ENCODE measurements around the gene AP1AR.

AP1AR gene

DNA sequence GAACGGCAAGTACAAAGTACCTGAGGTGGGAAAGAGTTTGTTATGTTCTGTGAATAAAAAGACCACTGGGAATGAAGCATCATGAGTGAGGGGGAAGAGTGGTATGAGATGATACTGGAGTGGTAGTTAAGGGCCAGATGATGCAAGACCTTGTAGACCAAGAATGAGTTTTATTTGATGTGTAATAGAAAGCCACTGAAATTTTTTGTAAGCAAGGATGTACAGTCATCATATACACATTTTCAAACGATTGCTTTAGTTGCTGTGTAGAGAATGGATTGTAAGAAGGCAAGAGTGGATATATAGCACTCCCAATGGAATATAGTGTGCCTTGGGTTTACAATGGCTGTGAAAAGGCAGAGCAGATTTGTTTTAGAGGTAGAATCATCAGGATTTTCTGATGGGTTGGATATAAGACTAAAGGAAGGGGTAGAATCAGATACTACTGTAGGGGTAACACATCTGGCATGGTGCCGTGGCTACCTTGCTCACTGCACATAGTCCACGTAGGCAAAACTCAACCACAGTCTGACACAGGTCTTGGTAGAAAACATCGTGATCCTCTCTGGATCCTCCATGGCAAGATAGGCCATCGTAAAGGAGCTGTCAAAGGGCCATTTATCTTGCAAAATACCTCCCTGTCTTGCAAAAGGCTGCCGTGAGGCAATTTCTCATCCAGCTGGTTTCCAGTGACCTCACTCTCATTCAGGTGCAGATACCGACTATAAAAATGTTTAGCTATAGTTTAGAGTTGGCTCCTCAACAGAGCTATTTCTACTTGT, 39.2 kb downstream of the AP1AR start:
- DNase-seq (ENCODE audit: low read depth) = no peak
- TF ChIP-seq, protein P1, sequence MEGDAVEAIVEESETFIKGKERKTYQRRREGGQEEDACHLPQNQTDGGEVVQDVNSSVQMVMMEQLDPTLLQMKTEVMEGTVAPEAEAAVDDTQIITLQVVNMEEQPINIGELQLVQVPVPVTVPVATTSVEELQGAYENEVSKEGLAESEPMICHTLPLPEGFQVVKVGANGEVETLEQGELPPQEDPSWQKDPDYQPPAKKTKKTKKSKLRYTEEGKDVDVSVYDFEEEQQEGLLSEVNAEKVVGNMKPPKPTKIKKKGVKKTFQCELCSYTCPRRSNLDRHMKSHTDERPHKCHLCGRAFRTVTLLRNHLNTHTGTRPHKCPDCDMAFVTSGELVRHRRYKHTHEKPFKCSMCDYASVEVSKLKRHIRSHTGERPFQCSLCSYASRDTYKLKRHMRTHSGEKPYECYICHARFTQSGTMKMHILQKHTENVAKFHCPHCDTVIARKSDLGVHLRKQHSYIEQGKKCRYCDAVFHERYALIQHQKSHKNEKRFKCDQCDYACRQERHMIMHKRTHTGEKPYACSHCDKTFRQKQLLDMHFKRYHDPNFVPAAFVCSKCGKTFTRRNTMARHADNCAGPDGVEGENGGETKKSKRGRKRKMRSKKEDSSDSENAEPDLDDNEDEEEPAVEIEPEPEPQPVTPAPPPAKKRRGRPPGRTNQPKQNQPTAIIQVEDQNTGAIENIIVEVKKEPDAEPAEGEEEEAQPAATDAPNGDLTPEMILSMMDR (IDR thresholded peaks at IDR 0.05; ENCODE audit: control insufficient read depth, extremely low read depth, insufficient read depth) = no peak
- no peak overlapping the region for H3K4me3 ChIP-seq (ENCODE audit: low read depth, low read length)

DNA sequence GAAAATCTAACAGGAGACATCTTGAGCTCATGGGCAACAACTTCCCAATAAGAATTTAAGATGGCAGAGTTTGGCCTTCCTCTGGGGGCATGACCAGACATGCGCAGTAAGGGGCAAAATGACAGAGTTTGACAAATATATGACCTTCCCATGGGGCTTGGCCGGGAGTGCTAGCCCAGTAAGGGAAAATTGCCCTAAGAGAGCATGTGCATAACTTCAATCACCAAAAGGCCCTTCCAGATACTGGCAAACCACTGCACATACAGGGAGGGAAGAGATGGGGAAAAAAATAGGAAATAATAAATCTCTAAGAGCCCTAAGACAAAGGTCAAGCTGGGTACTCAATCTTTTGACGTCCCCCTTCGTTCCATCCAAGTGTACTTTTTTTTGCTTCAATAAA, 40.7 kb downstream of the AP1AR start:
- H3K4me3 ChIP-seq (ENCODE audit: low read depth, low read length) = no peak overlapping the region
- DNase-seq (ENCODE audit: low read depth) = no peak
- TF ChIP-seq, protein P1 (IDR thresholded peaks at IDR 0.05; ENCODE audit: control insufficient read depth, extremely low read depth, insufficient read depth) = no peak

DNA sequence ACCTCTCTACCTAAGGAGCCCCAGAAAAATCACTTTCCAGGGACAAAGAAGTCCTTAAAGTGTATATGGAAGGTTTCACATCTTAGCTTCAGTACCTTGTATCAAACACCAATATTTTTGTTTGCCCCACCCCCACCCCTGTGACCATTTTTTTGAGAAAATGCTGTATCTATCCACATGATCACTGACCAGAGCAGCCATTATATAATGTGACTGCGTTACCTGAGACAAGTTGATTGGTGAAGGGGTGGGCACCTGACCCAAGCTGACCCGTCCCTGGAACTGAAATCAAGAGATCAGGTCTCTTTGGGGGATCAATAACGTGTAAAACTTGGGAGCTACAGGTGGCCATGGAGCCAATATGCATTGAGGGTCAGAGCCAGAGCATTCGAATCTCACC, 43.4 kb downstream of the AP1AR start:
- no peak overlapping the region for H3K4me3 ChIP-seq (ENCODE audit: low read depth, low read length)
- TF ChIP-seq, protein P1 (IDR thresholded peaks at IDR 0.05; ENCODE audit: control insufficient read depth, extremely low read depth, insufficient read depth) = no peak
- DNase-seq (ENCODE audit: low read depth) = no peak

DNA sequence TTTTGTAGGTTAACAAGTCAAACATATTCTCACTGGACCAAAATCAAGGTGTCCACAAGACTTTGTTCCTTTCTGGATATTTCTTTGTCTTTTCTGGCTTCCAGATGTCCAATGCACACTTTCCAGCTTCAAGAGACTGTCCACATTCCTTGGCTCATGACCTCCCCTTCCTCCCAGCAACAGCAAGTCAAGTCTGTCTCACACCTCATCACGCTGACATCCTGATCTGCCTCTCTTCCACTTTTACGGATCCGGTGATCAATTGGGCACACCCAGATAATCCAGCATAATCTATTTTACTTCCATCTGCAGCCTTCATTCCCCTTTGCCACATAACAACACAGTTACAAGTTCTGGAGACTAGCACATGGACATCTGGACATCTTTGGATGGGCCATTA, 44.5 kb downstream of the AP1AR start:
- H3K4me3 ChIP-seq (ENCODE audit: low read depth, low read length) = no peak overlapping the region
- DNase-seq (ENCODE audit: low read depth) = no peak
- TF ChIP-seq, protein P1 (IDR thresholded peaks at IDR 0.05; ENCODE audit: control insufficient read depth, extremely low read depth, insufficient read depth) = no peak

DNA sequence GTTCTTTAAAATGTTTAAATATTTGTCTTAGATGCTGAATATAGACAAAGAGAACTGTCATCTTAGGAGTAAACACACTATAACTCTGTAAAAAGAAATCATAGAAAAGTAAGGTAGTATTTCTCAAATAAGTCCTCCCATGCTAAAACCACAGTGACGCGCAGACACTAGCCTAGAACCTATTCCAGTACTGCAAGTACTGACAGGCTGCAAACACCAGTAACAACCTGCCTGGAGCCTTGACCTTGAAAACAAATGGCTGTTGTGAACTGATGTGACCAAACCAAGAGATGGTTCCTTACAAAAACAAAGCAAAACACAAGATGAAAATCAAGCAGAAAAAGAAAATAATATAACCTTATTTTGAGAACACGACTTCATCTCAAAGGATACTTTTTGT, 45.6 kb downstream of the AP1AR start:
- TF ChIP-seq, protein P1 (IDR thresholded peaks at IDR 0.05; ENCODE audit: control insufficient read depth, extremely low read depth, insufficient read depth) = no peak
- no peak overlapping the region for H3K4me3 ChIP-seq (ENCODE audit: low read depth, low read length)
- peak; percentile 56 for DNase-seq (ENCODE audit: low read depth)

DNA sequence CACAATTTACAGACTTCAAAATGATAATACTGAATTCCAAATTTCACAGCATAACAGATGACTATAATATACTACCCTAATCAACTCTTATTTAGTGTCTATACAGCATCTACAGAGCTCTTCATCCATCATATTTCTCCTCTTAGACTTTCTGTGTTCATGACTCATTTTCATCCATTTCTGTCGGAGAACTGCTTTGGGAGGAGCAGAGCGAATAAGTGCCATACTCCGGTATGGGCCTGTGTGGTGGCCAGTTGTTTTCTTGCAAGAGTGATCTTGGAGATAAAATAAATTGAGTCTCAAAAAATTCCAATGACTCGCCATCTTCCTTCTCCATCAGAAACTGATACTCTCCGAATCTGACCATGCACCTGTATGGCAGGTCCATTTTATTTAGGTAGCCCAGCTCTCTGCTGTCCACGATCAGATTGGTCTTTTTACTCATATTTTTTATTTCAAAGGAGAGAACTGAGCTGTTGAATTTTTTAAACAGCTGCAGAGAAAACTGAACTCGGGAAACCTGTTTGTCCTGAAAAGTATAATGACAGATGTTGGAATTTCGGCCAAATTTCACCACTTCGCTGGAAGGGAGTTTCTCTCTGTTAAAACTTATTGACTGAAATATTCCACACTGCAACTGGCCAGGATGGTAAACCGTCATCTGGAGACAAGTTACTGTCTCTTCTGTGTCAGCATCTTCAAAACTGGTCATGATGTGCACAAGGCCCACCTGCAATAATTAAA, 46.3 kb downstream of the AP1AR start:
- no peak for DNase-seq (ENCODE audit: low read depth)
- TF ChIP-seq, protein P1 (IDR thresholded peaks at IDR 0.05; ENCODE audit: control insufficient read depth, extremely low read depth, insufficient read depth) = no peak
- no peak overlapping the region for H3K4me3 ChIP-seq (ENCODE audit: low read depth, low read length)
